Glomerular visceral epithelial cell (primary cell): Measurements from ENCODE around the gene GTF2B.
"Not testable (repeated sequence)": the region's sequence is repeated elsewhere in the genome, so short reads cannot be mapped to it uniquely, and the experiment has no call there.

Experiments used
- DNase-seq: peaks from one replicate; pipeline ENCODE4 v3.0.0-alpha.2; 2016; ENCODE audit errors: extremely low spot score

Gene GTF2B

GRCh38 chr1:88883156-88883555, 8.2 kb downstream of the GTF2B start:
- no peak for DNase-seq

GRCh38 chr1:88880717-88881116, 10.7 kb downstream of the GTF2B start:
- DNase-seq: not testable (repeated sequence)

GRCh38 chr1:88878731-88879130, 12.6 kb downstream of the GTF2B start:
- no peak for DNase-seq

- no peak for DNase-seq
Observed at GRCh38 chr1:88877911-88878310, 13.5 kb downstream of the GTF2B start.

GRCh38 chr1:88877382-88877825, 14.0 kb downstream of the GTF2B start:
- DNase-seq: peak; percentile 19

GRCh38 chr1:88876573-88877365, 14.6 kb downstream of the GTF2B start:
- DNase-seq: no peak

- no peak for DNase-seq
Observed at GRCh38 chr1:88875595-88875994, 15.8 kb downstream of the GTF2B start.

- DNase-seq: no peak
Observed at GRCh38 chr1:88873737-88874349, 17.5 kb downstream of the GTF2B start.

GRCh38 chr1:88869644-88870043, 21.7 kb downstream of the GTF2B start:
- not testable (repeated sequence) for DNase-seq

GRCh38 chr1:88867743-88868521, 23.4 kb downstream of the GTF2B start:
- DNase-seq: peak; percentile 28

- DNase-seq: no peak
Observed at GRCh38 chr1:88851303-88852063, 39.9 kb downstream of the GTF2B start.

GRCh38 chr1:88847643-88848042, 43.7 kb downstream of the GTF2B start:
- no peak for DNase-seq

- no peak for DNase-seq
Observed at GRCh38 chr1:88825721-88826120, 65.6 kb downstream of the GTF2B start.

- not testable (repeated sequence) for DNase-seq
Observed at GRCh38 chr1:88819642-88820041, 71.7 kb downstream of the GTF2B start.

GRCh38 chr1:88813471-88813870, 77.9 kb downstream of the GTF2B start:
- DNase-seq: no peak

GRCh38 chr1:88812366-88812765, 79.0 kb downstream of the GTF2B start:
- no peak for DNase-seq

GRCh38 chr1:88803444-88803843, 87.9 kb downstream of the GTF2B start:
- no peak for DNase-seq

- DNase-seq: peak; percentile 42
Observed at GRCh38 chr1:88802950-88803349, 88.4 kb downstream of the GTF2B start.
